ENCODE data around the gene PANK1.

Gene PANK1

GRCh38 chr10:89668386-89669071, 23.5 kb upstream of the PANK1 start:
- Histone ChIP-seq H3K27ac (ENCODE audit: low read depth, low read length) (no peak overlapping the region), H3K9me3 (ENCODE audit: control insufficient read depth, insufficient read depth, low read depth, low read length) (no peaks in the 10 kb centered on the region), H3K36me3 (ENCODE audit: control insufficient read depth, insufficient read depth, low read length) (no peaks in the 10 kb centered on the region), H3K4me3 (ENCODE audit: low read depth, low read length) (no peak overlapping the region), H3K27me3 (ENCODE audit: control insufficient read depth, insufficient read depth, low read length) (no peaks in the 10 kb centered on the region), H3K9ac (ENCODE audit: low read length) (no peak overlapping the region), H3K4me1 (ENCODE audit: control insufficient read depth, insufficient read depth, low read length) (peaks cover 4% of the 10 kb centered on the region; the same call in 1 of the 2 replicates)

DNA sequence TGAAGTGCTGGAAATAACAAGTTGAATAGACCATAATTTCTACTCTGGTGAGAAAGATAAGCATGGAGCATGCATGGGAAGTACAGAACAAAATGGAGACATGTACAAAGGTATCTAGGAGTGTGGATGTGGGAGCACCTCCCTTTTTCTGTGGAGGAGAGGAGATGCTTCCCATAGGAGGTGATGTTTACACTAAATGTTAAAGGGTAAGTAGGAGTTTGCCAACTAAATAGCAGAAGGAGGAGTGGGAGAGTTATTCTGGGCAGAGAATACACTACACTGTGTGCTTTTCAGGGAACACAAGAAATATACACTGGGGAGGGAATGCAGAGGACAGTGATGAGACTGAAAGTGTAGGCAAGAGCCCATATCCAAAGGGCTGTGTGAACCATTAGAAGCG, 21.1 kb upstream of the PANK1 start:
- Histone ChIP-seq H3K4me3 (ENCODE audit: low read depth, low read length) (no peak overlapping the region), H3K9me3 (ENCODE audit: control insufficient read depth, insufficient read depth, low read depth, low read length) (no peaks in the 10 kb centered on the region), H3K27me3 (ENCODE audit: control insufficient read depth, insufficient read depth, low read length) (no peaks in the 10 kb centered on the region), H3K27ac (ENCODE audit: low read depth, low read length) (no peak overlapping the region), H3K4me1 (ENCODE audit: control insufficient read depth, insufficient read depth, low read length) (no peaks in the 10 kb centered on the region), H3K9ac (ENCODE audit: low read length) (no peak overlapping the region), H3K36me3 (ENCODE audit: control insufficient read depth, insufficient read depth, low read length) (no peaks in the 10 kb centered on the region)

DNA sequence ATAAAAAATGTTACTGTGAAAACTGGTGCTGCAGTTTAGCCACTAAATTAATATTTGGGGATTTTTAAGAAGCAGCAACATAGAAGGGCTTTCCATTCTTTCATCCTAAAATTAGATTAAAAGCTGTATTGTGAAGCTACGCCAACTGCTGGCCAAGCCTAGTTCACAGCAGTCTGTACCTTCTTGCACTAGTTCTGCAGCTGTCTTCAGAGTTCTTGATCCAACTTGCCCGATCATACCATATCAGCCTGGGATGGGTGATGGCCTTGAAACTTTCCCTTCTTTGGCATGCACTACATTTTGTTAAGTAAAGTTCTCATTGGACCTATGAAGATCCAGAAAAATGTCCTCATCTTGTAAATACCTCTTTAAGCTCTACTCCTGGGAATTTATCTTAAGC, 20.3 kb upstream of the PANK1 start:
- H3K4me1 ChIP-seq (ENCODE audit: control insufficient read depth, insufficient read depth, low read length), result no peaks in the 10 kb centered on the region
- no peaks in the 10 kb centered on the region for H3K36me3 ChIP-seq (ENCODE audit: control insufficient read depth, insufficient read depth, low read length)
- no peak overlapping the region for H3K9ac ChIP-seq (ENCODE audit: low read length)
- H3K9me3 ChIP-seq (ENCODE audit: control insufficient read depth, insufficient read depth, low read depth, low read length), result no peaks in the 10 kb centered on the region
- H3K4me3 ChIP-seq (ENCODE audit: low read depth, low read length), result no peak overlapping the region
- no peaks in the 10 kb centered on the region for H3K27me3 ChIP-seq (ENCODE audit: control insufficient read depth, insufficient read depth, low read length)
- H3K27ac ChIP-seq (ENCODE audit: low read depth, low read length), result no peak overlapping the region

DNA sequence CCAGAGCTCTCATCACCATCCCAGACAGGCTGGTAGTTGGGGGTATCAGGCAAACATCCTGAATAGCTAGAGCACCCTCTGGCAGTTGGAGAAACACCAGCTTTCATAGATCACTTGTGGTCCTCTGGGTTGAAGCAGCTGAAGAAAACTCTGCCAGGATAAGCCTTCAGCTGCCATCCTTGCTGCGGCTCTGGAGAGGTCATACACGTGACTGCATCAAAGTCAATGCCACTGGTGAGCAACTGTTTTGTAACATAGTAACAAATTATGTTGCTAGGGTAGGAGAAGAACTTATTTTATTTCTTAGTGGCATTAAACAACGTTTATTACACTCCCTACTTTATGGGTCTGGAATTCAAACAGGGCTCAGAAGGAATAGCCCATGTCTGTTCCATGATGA, 19.2 kb upstream of the PANK1 start:
- Histone ChIP-seq H3K9me3 (ENCODE audit: control insufficient read depth, insufficient read depth, low read depth, low read length) (no peaks in the 10 kb centered on the region), H3K9ac (ENCODE audit: low read length) (no peak overlapping the region), H3K4me1 (ENCODE audit: control insufficient read depth, insufficient read depth, low read length) (no peaks in the 10 kb centered on the region), H3K27ac (ENCODE audit: low read depth, low read length) (no peak overlapping the region), H3K36me3 (ENCODE audit: control insufficient read depth, insufficient read depth, low read length) (no peaks in the 10 kb centered on the region), H3K27me3 (ENCODE audit: control insufficient read depth, insufficient read depth, low read length) (no peaks in the 10 kb centered on the region), H3K4me3 (ENCODE audit: low read depth, low read length) (no peak overlapping the region)

DNA sequence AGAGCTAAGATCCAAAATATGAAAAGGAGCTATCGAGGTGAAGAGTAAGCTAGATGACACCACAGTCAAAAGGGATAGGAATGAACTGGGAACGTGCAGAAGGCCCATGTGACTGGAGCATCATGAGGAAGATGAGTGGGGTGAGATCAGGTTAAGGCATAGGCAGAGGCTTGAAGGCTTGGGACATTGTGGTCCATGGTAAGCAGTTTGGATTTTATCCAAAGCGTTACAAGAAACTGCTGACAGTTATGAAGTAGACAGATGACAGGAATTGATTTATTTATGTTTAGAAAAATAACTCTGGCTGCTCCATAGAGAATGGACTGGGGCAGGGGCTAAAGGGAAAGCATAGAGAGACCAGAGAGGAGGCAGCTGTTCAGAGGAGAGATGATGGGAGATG, 18.1 kb upstream of the PANK1 start:
- H3K9ac ChIP-seq (ENCODE audit: low read length), result no peak overlapping the region
- H3K27me3 ChIP-seq (ENCODE audit: control insufficient read depth, insufficient read depth, low read length), result no peaks in the 10 kb centered on the region
- no peak overlapping the region for H3K4me3 ChIP-seq (ENCODE audit: low read depth, low read length)
- H3K4me1 ChIP-seq (ENCODE audit: control insufficient read depth, insufficient read depth, low read length), result no peaks in the 10 kb centered on the region
- H3K9me3 ChIP-seq (ENCODE audit: control insufficient read depth, insufficient read depth, low read depth, low read length), result no peaks in the 10 kb centered on the region
- no peaks in the 10 kb centered on the region for H3K36me3 ChIP-seq (ENCODE audit: control insufficient read depth, insufficient read depth, low read length)
- H3K27ac ChIP-seq (ENCODE audit: low read depth, low read length), result no peak overlapping the region

DNA sequence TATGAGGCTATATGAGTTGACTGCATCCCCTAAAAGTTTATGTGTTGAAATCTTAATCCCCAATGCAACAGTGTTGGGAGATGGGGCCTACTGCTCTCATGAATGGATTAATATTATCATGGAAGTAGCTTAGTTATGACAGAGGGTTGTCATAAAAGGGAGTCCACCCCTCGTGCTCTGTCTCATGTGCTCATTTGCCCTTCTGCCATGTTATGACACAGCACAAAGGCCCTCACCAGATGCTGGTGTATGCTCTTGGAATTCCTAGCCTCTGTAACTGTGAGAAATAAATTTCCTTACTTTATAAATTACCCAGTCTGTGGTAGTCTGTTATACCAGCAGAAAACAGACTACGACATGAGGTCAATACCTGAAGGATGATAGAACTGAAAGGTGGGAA, 17.6 kb upstream of the PANK1 start:
- no peaks in the 10 kb centered on the region for H3K36me3 ChIP-seq (ENCODE audit: control insufficient read depth, insufficient read depth, low read length)
- H3K27me3 ChIP-seq (ENCODE audit: control insufficient read depth, insufficient read depth, low read length), result no peaks in the 10 kb centered on the region
- H3K9ac ChIP-seq (ENCODE audit: low read length), result no peak overlapping the region
- no peaks in the 10 kb centered on the region for H3K4me1 ChIP-seq (ENCODE audit: control insufficient read depth, insufficient read depth, low read length)
- no peak overlapping the region for H3K4me3 ChIP-seq (ENCODE audit: low read depth, low read length)
- no peak overlapping the region for H3K27ac ChIP-seq (ENCODE audit: low read depth, low read length)
- no peaks in the 10 kb centered on the region for H3K9me3 ChIP-seq (ENCODE audit: control insufficient read depth, insufficient read depth, low read depth, low read length)

DNA sequence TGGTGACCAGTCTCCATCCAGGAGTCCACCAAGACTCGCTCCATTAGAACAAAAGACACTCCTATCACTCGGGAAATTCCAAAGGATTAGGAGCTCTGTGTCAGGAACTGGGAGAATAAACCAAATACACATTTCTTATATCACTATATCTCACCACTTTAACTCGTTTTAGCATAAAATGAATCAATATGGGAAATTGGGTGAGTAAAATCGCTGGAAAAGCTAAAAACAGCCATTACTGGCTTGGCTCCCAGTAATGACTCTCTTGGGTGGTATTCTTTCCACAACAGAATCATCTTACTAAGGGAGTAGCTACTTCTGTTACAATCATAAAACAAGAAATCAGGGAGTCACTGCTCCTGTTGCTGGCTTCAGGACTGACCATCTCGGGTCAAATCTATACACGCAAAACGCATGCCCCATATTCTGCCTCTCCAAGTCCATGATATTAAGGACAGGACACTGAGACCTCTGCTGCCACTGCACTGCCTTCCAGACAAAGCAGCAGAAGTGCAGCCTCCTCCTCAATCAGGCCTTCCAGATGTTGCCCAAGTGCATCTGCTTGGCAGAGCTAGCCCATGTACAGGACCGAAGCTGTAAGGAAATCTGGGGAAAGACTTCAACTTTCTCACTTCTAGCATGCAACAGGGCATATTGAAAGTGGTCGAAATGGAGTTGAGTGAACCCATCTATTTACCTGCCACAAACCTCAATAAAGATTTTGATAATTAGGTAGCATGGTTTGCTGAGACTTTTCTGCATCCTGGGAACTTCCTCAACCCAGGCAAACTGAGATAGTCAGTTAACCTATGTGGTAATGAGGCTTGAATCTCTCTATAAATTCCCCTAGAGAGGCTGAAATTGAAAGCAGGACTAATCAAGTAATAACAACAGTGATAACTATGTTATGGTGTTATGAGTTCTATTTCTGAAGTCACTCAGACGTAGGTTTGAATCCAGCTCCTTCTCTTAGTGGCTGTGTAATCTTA, 14.4 kb upstream of the PANK1 start:
- peaks cover 26% of the 10 kb centered on the region for H3K9me3 ChIP-seq (ENCODE audit: control insufficient read depth, insufficient read depth, low read depth, low read length)
- H3K9ac ChIP-seq (ENCODE audit: low read length), result no peak overlapping the region
- no peak overlapping the region for H3K4me3 ChIP-seq (ENCODE audit: low read depth, low read length)
- no peaks in the 10 kb centered on the region; the same call in 1 of the 2 replicates for H3K4me1 ChIP-seq (ENCODE audit: control insufficient read depth, insufficient read depth, low read length)
- no peak overlapping the region for H3K27ac ChIP-seq (ENCODE audit: low read depth, low read length)
- no peaks in the 10 kb centered on the region for H3K36me3 ChIP-seq (ENCODE audit: control insufficient read depth, insufficient read depth, low read length)
- no peaks in the 10 kb centered on the region for H3K27me3 ChIP-seq (ENCODE audit: control insufficient read depth, insufficient read depth, low read length)

DNA sequence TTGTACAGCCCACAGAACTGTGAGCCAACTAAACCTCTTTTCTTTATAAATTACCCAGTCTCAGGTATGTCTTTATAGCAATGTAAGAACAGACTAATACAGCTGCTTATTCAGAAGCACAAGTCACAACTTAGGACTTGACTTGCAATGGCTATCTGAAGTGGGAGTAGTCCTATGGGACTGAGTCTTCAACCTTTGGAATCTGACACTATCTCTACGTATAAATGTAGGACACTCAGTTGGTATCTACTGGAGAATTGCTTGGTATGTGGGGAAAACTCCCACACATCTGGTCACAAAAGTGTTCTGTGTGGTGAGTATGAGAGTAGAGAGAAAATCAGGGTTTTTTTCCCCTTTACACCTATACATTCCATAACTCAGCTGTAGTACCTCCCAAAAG, 12.3 kb upstream of the PANK1 start:
- no peaks in the 10 kb centered on the region for H3K27me3 ChIP-seq (ENCODE audit: control insufficient read depth, insufficient read depth, low read length)
- H3K36me3 ChIP-seq (ENCODE audit: control insufficient read depth, insufficient read depth, low read length), result no peaks in the 10 kb centered on the region
- no peak overlapping the region for H3K27ac ChIP-seq (ENCODE audit: low read depth, low read length)
- no peak overlapping the region for H3K4me3 ChIP-seq (ENCODE audit: low read depth, low read length)
- H3K9me3 ChIP-seq (ENCODE audit: control insufficient read depth, insufficient read depth, low read depth, low read length), result peaks cover 29% of the 10 kb centered on the region
- H3K4me1 ChIP-seq (ENCODE audit: control insufficient read depth, insufficient read depth, low read length), result no peaks in the 10 kb centered on the region; the same call in 1 of the 2 replicates
- no peak overlapping the region for H3K9ac ChIP-seq (ENCODE audit: low read length)

DNA sequence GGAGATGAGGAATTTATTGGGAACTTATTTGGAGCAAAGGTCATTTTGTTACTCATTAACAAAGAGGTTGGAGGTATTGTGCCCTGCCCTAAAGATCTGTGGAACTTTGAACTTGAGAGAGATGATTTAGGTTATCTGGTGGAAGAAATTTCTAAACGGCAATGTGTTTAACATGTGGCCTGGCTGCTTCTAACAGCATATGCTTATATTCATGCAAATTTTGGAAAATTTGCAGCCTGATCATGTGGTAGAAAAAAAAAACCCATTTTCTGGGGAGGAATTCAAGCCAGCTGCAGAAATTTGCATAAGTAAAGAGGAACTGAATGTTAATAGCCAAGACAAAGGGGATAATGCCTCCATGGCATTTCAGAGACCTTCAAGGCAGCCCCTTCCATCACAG, 10.7 kb upstream of the PANK1 start:
- H3K9me3 ChIP-seq (ENCODE audit: control insufficient read depth, insufficient read depth, low read depth, low read length), result peaks cover 29% of the 10 kb centered on the region
- no peaks in the 10 kb centered on the region for H3K36me3 ChIP-seq (ENCODE audit: control insufficient read depth, insufficient read depth, low read length)
- no peak overlapping the region for H3K27ac ChIP-seq (ENCODE audit: low read depth, low read length)
- H3K4me1 ChIP-seq (ENCODE audit: control insufficient read depth, insufficient read depth, low read length), result no peaks in the 10 kb centered on the region; the same call in 1 of the 2 replicates
- no peak overlapping the region for H3K4me3 ChIP-seq (ENCODE audit: low read depth, low read length)
- H3K9ac ChIP-seq (ENCODE audit: low read length), result no peak overlapping the region
- no peaks in the 10 kb centered on the region for H3K27me3 ChIP-seq (ENCODE audit: control insufficient read depth, insufficient read depth, low read length)

DNA sequence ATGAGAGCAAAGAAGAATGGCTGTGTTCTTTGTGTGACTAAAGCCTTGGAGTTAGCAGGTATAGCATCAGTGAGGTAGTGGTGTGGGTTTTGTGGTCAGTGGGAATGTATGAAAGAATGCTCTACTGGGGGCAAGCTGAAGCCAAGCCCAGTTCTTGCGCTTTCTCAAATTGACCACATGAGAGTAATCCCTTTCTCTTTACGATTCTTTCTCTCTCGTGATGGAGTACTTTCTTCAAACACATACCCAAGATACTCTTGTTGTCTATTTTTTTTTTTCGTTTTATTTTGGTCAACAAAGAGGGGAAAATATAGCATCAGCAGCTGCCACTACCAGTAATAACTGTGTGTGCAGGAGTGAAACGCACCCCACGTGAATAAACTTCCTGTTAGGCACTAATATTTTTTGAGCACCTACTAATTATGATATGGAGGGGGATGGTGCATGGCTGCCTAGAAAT, 8.4 kb upstream of the PANK1 start:
- Histone ChIP-seq H3K27me3 (ENCODE audit: control insufficient read depth, insufficient read depth, low read length) (no peaks in the 10 kb centered on the region), H3K4me3 (ENCODE audit: low read depth, low read length) (no peak overlapping the region), H3K4me1 (ENCODE audit: control insufficient read depth, insufficient read depth, low read length) (no peaks in the 10 kb centered on the region; the same call in 1 of the 2 replicates), H3K9ac (ENCODE audit: low read length) (no peak overlapping the region), H3K36me3 (ENCODE audit: control insufficient read depth, insufficient read depth, low read length) (no peaks in the 10 kb centered on the region), H3K27ac (ENCODE audit: low read depth, low read length) (no peak overlapping the region), H3K9me3 (ENCODE audit: control insufficient read depth, insufficient read depth, low read depth, low read length) (peaks cover 29% of the 10 kb centered on the region)

- H3K9me3 ChIP-seq (ENCODE audit: control insufficient read depth, insufficient read depth, low read depth, low read length), result peaks cover 29% of the 10 kb centered on the region
- no peaks in the 10 kb centered on the region; the same call in 1 of the 2 replicates for H3K4me1 ChIP-seq (ENCODE audit: control insufficient read depth, insufficient read depth, low read length)
- no peaks in the 10 kb centered on the region for H3K27me3 ChIP-seq (ENCODE audit: control insufficient read depth, insufficient read depth, low read length)
- no peak overlapping the region for H3K4me3 ChIP-seq (ENCODE audit: low read depth, low read length)
- no peak overlapping the region for H3K9ac ChIP-seq (ENCODE audit: low read length)
- no peak overlapping the region for H3K27ac ChIP-seq (ENCODE audit: low read depth, low read length)
- no peaks in the 10 kb centered on the region for H3K36me3 ChIP-seq (ENCODE audit: control insufficient read depth, insufficient read depth, low read length)
Observed at GRCh38 chr10:89652806-89653370, 7.8 kb upstream of the PANK1 start.
